ENCODE results near the gene PIEZO1.

- no peak for TF ChIP-seq THRAP3 (IDR thresholded peaks at IDR 0.05; ENCODE audit: borderline replicate concordance)
- no peak for TF ChIP-seq POLR2A (conservative IDR thresholded peaks at IDR 0.05)
Observed at GRCh38 chr16:88824256-88825077, 39.4 kb upstream of the PIEZO1 start.
